ENCODE results near the gene CACNG7. TPM values are rescaled to one million over a fixed set of nuclear protein-coding genes. Genes with fewer than 3 reads are reported as not detected.
A peak's percentile ranks its signal among the peaks of the same experiment; 100 is the strongest.

Gene CACNG7
- total RNA-seq, 1 experiment from 2014 or later = not detected

GRCh38 chr19:53907690-53908089 lies 1.4 kb upstream of the CACNG7 start:
- RAD21 ChIA-PET (ENCODE audit: low non-redundant PET in 1 of 2, low total read pairs in 2 of 2, uncharacterized antibody in 2 of 2, unreplicated experiment in 2 of 2) = no interaction called here
- intact Hi-C loops (cut with micrococcal nuclease) = loop anchor here (5.0 kb wide), 1 partner anchor 115 kb away; no protein-coding TSS in a partner anchor
- no peak for DNase-seq (ENCODE audit: low read depth, low spot score)
- H4K20me1 ChIP-seq (ENCODE audit: insufficient read depth) = no peaks in the 10 kb centered on the region
- TF ChIP-seq POLR2AphosphoS5 (IDR thresholded peaks at IDR 0.05; ENCODE audit: low read depth, low read length) (no peak), TCF7L2 (IDR thresholded peaks at IDR 0.05; ENCODE audit: borderline replicate concordance, extremely low read depth, insufficient read depth, insufficient read length) (no peak), ZFX (IDR thresholded peaks at IDR 0.05) (no peak)
- no peak overlapping the region for H3K4me2 ChIP-seq (ENCODE audit: low read length)
- H3K27ac ChIP-seq (ENCODE audit: low read depth, low read length) = no peak overlapping the region
- POLR2A ChIA-PET = no interaction called here
- no peaks in the 10 kb centered on the region for H3K9me2 ChIP-seq (ENCODE audit: insufficient read depth)
- H3K36me3 ChIP-seq (ENCODE audit: control insufficient read depth in 1 of 2, insufficient read depth in 2 of 2, low read length in 2 of 2) = no peaks in the 10 kb centered on the region
- no peaks in the 10 kb centered on the region for H3K79me2 ChIP-seq (ENCODE audit: insufficient read depth, low read length)
- no peaks in the 10 kb centered on the region for H3K9me3 ChIP-seq (ENCODE audit: control insufficient read depth in 1 of 2, insufficient read depth in 1 of 2, low read depth in 1 of 2, low read length in 2 of 2)
- CTCF ChIA-PET = no interaction called here
- peaks cover 0 to 12% of the 10 kb centered on the region in 2 experiments; a peak in 2 of 4 replicates for H3K4me1 ChIP-seq (ENCODE audit: control insufficient read depth in 1 of 2, insufficient read depth in 2 of 2, low read length in 2 of 2)
- no peak overlapping the region for H2AFZ ChIP-seq (ENCODE audit: low read depth, low read length, poor library complexity, severe bottlenecking)
- no peak for ATAC-seq
- H3K9ac ChIP-seq (ENCODE audit: low read length) = no peak overlapping the region
- no TSS peak for BruUV-seq (replicated peaks)
- no peak overlapping the region for H3K4me3 ChIP-seq (replicated peaks in 1 of 2; ENCODE audit: low read depth in 1 of 2, low read length in 2 of 2)
- H3K27me3 ChIP-seq (ENCODE audit: insufficient read depth, low read length) = peaks cover 14% of the 10 kb centered on the region; the same call in 1 of the 2 replicates

GRCh38 chr19:53908106-53908934 lies 758 bp upstream of the CACNG7 start:
- Histone ChIP-seq H3K4me3 (replicated peaks in 1 of 2; ENCODE audit: low read depth in 1 of 2, low read length in 2 of 2) (no peak overlapping the region; a peak in 1 of 4 replicates), H3K27me3 (ENCODE audit: insufficient read depth, low read length) (peaks cover 14% of the 10 kb centered on the region; the same call in 1 of the 2 replicates), H3K27ac (ENCODE audit: low read depth, low read length) (no peak overlapping the region), H3K9me3 (ENCODE audit: control insufficient read depth in 1 of 2, insufficient read depth in 1 of 2, low read depth in 1 of 2, low read length in 2 of 2) (no peaks in the 10 kb centered on the region), H3K9ac (ENCODE audit: low read length) (no peak overlapping the region), H3K9me2 (ENCODE audit: insufficient read depth) (no peaks in the 10 kb centered on the region), H3K4me2 (ENCODE audit: low read length) (peak overlapping the region; percentile 8; the same call in 1 of the 2 replicates), H2AFZ (ENCODE audit: low read depth, low read length, poor library complexity, severe bottlenecking) (no peak overlapping the region), H4K20me1 (ENCODE audit: insufficient read depth) (no peaks in the 10 kb centered on the region), H3K79me2 (ENCODE audit: insufficient read depth, low read length) (no peaks in the 10 kb centered on the region), H3K4me1 (ENCODE audit: control insufficient read depth in 1 of 2, insufficient read depth in 2 of 2, low read length in 2 of 2) (peaks cover 0 to 12% of the 10 kb centered on the region in 2 experiments; a peak in 2 of 4 replicates), H3K36me3 (ENCODE audit: control insufficient read depth in 1 of 2, insufficient read depth in 2 of 2, low read length in 2 of 2) (no peaks in the 10 kb centered on the region)
- RAD21 ChIA-PET (ENCODE audit: low non-redundant PET in 1 of 2, low total read pairs in 2 of 2, uncharacterized antibody in 2 of 2, unreplicated experiment in 2 of 2) = no interaction called here
- intact Hi-C loops (cut with micrococcal nuclease) = loop anchor here (5.0 kb wide), 1 partner anchor 114 kb away; no protein-coding TSS in a partner anchor
- CTCF ChIA-PET = no interaction called here
- POLR2A ChIA-PET = no interaction called here
- no TSS peak for BruUV-seq (replicated peaks)
- ATAC-seq (peak; percentile 66), DNase-seq (ENCODE audit: low read depth, low spot score) (no peak)
- no peak for TF ChIP-seq FOSL1 (IDR thresholded peaks at IDR 0.05; ENCODE audit: low read depth)
- no peak for TF ChIP-seq MAX (IDR thresholded peaks at IDR 0.05)
- no peak for TF ChIP-seq CBX3 (IDR thresholded peaks at IDR 0.05; ENCODE audit: low read depth)
- TF ChIP-seq ZFX (IDR thresholded peaks at IDR 0.05) = no peak
- TF ChIP-seq REST (IDR thresholded peaks at IDR 0.05; ENCODE audit: low read depth) = no peak
- no peak for TF ChIP-seq ZBTB33 (IDR thresholded peaks at IDR 0.05; ENCODE audit: extremely low read depth, insufficient replicate concordance, low read length)
- TF ChIP-seq CTCF (IDR thresholded peaks at IDR 0.05 in 2 of 3, conservative IDR thresholded peaks at IDR 0.05 in 1 of 3; ENCODE audit: borderline replicate concordance in 1 of 3, insufficient read depth in 1 of 3, low read depth in 2 of 3, low read length in 2 of 3) = no peak
- TF ChIP-seq JUND (IDR thresholded peaks at IDR 0.05) = no peak

All from HCT116 (cell line).